HL-60/S4 treated with phorbol 12-myristate 13-acetate at 8.2 ng/mL for 4 days and 3 days (cell line): ENCODE measurements around the gene CRTC2.
"Not testable (repeated sequence)": the region's sequence is repeated elsewhere in the genome, so short reads cannot be mapped to it uniquely, and the experiment has no call there.

ENCODE experiments used
- in situ Hi-C: fragments of 300-500 bp; cut with MboI; formaldehyde crosslinking; loops from 2 replicates; pipeline ENCODE4 v1.15.0; 2022; ENCODE audit warnings: low sequenced_read_pairs

Gene CRTC2

DNA sequence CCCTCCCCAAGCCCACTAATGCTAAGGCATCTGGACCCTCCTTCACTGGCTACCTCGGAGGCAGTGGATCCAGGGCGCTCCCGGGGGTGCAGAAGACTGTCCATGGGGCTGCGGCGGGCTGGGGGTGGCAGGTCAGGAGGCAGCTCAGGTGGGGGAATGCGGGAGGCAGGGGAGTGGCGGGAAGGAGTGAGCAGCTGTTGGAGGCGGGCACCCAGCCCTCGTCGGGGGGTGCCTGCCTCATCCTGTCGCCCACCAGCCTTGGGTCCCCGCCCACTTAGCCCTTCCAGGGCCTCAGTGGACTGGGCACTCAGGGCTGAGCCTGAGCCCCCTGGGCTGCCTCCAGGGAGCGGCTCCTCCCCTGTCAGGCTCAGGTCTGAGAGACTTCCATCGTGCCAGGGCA, 25.0 kb downstream of the CRTC2 start:
- in situ Hi-C loops, result no loop called here

DNA sequence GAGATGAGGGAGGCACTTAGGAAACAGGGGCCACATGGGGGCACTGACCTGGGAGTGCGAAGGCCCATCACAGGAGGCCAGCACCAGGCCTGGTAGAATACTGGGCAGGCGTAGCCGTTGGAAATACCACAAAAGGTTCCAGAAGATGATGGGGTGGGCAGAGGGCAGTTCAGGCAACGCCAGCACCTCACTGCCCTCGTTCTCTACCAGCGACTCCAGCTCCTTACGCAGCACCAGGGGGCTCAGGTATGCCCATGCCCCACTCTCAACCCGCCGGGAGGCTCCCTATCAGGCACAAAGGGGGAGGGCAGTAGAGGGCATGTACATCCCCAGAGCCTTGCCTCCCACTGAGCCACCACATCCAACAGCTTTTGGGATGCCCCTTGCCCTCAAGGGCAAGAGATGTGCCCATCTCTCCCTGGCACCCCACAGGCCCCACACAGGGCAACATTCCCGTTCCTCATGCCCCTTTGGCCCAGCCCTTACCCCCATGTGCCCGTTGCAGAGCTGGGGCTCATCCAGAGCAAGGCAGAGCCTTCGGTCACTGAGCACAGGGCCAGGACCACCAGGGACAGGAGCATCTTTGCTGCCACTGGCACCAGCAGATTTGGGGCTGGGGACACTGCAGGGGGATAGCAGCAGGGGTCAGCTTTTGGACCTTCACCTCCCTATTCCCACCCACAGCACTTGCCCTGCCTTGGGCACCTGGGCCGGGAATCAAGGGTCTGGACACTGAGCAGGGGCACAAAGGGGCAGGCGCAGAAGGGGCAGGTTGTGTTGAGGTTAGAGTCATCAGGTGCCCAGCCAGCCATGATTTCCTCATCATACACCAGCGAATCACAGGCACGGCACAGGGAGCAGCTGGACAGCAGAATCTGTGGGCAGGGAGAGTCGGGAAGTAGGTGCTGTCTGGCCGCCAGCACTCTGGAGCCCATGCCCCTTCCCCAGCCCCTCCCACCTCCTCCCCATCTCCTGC, 26.0 kb downstream of the CRTC2 start:
- in situ Hi-C loops, result no loop called here

DNA sequence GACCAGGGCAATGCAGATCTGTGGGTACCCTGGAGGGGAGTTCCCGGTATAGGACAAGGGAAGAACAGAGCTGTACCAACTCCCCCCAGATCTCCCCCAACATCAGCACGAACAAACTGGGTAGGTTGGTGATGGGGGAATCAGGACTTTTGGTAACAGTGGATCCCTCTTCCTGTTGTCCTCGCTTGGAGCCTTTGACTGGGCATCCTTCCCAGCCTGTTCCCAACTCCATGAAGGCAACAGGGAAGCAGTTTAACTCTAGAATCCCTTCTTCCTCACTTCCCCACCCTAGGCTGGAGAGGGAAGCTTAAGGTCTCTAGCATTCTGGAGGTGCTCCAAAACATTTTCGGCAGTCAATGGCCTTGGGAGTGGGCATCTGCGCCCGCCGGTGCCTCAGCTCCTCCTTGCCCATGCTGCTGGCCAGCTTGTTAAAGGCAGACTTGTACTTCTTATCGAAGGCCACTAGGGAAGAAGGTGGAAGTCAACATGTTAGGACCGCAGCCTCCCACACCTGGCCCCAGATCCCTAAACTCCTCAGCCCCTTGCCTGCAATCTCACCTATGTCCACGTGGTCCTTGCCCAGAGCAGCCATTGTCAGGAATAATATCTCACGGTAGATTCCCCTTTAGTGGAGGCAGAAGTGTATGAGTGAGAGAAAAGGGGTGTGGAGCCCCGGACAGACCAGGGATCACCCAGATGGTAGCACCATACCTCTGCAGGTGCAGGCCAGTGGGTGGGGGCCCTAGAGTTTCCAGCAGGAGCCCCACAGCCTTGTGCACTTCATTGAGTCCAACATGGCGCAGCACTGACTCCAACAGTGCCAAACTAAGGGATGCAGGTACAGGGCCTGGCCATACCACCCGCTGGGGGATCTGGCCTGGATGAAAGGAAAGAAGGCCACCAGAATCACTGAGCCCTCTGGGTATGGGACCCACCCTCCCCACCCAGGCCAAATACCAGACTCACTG, 28.1 kb downstream of the CRTC2 start:
- in situ Hi-C loops, result no loop called here

DNA sequence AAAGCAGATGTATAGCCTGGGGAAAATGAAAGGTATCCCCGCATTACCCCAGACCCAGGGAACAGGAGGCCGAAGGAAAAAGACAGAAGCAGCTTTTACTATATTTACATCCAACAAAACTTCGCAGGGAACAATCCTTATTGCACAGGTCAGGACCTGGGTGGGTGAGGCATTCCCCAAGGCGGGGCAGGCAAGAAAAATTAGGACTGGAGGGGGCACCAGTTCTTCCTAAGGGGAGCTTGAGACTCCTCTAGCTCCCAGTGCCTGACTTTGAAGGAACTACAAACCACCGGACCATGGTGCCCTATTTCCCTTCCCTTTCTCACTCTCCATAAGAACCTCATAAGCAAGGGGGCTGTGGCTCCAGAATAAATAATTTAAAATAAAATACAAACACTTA, 29.0 kb downstream of the CRTC2 start:
- in situ Hi-C loops, result no loop called here

DNA sequence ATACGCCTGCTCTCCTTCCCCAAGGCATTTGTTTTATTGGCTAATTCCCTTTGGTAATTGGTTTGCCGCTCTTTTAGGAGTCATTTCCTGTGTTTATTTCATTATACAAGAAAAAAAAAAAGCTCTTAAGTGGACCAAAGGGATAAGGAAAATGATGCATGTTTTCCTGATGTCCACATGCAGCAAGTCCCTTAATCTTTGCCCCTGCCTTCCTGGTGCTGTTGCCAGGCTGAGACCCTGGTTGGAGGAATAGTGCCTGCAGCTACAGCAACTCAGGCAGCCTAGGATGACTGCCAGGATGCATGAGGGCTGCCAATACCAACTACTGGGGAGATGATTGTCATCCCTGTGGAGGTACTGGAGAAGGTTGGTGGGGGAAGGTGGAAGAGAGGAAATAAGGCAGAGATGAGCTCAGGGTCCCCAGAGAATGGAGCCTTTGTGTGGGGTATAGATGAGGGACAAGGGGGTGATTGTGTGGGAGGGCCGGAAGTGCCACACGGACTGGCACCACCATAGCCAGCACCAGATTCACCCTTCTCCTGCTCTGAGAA, 29.5 kb downstream of the CRTC2 start:
- in situ Hi-C loops, result no loop called here

DNA sequence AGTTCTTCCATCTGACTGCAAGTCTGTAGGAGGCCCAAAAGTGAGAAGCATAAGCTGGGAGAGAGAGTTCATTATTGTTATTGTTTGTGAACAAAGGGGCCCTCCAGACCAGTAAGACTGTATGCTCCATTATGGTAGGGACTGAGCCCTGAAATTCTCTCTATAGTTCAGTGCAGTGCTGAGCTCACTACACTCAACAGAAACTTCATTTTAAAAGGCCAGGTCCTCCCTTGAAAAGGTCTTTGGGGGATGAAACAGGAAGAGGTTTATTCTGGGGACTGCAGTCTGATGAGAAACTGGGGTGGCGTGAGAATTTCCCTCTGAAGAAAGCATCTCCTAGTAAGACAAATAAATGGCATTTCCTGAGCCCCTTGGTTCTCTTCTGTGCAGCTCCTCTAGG, 30.2 kb downstream of the CRTC2 start:
- in situ Hi-C loops, result no loop called here

DNA sequence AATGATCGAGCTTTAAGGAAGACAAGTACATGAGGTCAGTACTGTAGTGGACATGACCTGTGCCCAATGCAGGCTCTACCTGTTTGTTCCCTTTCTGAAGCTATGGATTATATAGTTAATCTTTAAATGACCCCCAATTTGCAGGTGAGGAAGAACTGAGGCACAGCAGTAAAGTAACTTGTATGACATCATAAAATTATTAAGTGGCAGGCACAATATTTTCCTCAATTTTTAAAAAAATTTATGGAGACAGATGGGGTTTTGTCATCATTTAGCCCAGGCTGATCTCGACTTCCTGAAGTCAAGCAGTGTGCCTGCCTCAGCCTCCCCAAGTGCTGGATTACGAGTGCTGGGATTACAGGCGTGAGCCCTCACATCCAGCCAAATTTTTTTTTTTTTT, 32.0 kb downstream of the CRTC2 start:
- in situ Hi-C loops, result no loop called here

DNA sequence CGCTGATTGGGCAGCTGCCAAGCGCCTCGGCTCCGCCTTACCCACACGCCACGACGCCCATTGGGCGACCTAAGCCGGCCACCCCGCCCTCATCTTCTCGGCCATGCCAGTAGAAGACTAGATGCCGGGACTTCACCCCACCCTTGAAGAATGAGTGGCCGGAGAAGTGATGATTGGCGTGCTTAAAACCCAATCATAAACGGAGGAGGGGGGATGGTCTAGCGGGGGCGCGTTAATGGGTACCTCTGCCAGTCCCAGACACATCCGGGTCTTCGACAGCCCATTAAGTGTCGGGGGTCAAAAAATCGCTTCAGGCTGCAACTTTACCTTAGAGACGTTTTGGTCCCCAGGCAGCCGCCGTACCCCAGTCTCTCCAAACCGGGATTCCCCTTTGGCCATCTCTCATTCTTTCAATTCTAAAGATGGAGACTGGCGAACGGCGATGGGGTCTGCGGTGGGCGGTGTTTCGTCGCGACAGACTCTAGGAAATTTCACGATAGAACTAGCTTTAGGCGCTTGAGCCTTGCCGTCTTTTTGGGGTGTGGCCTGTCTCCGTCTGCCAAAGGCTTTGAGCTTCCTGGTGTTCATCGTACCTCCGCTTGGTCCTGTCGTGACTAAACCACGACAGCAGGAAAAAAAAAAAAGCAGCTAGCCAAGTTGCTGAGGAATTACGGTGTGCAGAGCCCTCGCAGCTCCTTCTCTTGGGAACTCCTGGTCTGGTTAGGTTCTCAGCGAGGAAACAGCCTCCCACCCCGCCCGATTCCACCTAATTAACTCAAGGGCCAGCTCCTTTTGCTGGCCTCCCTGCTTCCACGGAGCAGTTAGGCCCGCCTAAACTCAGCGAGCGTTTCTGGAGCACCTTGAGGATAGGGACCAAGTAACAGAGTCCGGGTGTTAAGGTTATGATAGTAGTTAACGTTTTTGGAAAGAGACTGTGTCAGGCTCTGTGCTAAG, 35.2 kb downstream of the CRTC2 start, which contains the start of gene GATAD2B:
GATAD2B (minus strand) TSS at position 1 of the 954 bp plus-strand sequence. CDS start 94,625 bp downstream, outside the sequence.
- in situ Hi-C loops, result no loop called here

DNA sequence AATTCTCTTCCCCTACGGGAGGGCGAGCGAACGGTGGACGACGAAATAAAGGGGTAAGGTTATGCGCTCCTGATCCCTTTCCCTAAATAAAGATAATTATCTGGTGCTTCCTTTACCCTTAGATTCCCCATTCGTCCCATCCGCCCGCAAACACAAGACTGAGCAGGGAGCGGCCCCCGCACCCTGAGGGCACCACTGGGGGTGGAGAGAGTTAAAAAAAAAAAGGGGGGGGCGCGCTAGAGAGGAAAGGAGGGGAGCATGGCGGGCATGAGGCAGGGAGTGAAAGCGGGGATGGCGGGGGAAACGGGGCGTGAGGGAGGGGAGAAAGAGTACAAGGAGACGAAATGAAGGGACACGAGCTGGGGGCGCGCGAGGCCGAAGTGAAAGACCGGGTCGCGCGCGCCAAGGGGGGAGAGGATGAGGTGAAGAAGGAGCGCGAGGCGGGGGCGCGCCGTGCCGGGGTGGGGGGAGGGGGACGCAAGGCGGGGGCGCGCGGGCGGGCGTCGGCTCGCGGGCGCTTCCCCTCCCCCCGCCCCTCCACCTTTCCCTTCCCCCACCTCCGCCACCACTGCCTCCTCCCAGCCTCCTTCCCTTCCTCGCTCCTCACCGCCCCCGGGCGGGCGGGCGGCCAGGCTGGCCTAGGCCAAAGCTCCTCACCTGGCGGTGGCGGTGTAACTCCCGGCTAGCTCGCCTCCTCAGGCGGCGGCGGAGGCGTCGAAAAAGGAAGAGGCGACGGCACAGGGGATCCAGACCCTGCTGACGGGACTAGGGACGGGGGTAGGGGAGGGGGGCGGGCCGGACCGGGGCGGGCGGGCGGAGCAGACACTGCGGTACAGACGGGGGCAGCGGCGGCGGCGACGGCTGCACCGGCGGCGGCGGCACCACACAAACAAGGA, 36.1 kb downstream of the CRTC2 start:
- in situ Hi-C loops, result no loop called here

DNA sequence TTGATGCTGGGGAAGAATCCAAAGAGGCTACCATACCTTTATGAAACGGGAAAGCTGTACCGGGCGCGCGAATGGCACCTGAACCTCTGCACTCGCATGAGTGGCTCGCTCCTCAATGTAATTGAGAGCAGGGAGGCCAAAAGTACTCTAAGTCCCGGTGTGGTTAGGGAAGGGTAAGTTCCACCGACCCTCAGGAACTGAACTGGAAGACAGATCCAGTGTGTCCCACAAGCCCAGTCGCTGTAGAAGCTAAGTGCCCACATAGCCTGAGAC, 36.7 kb downstream of the CRTC2 start:
- in situ Hi-C loops, result no loop called here

DNA sequence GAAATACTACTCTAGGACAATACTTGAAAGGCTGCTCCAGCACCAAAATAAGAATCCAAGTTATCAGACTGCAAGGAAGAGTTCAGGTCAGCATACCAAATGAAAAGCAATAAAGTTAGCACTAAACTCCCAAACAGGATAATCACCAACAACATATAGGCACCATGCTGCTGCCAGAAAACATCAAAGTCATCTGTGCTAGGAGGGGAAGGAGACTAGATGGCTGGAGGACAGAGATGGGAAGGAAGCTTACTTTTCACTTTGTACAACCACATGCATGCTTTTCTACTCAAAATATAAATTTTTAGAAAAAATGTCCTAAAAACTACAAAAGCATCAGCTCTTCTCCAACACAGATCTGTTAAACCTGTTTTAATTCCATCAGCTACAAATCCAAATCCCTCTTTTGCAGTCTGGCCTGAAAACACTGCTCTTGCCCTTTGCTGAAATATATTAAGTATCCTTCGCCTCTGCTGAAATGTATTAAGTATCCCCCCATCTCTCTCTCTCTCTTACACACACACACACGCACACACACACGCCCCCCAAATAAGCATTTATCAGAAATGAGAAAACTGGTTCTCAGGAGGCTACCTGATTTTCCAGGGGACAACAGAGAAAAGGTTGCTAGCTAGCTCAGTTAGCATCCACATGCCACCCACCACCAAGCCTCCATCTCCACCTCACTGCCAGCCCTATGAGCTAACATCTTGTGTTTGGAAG, 37.2 kb downstream of the CRTC2 start:
- in situ Hi-C loops, result no loop called here

DNA sequence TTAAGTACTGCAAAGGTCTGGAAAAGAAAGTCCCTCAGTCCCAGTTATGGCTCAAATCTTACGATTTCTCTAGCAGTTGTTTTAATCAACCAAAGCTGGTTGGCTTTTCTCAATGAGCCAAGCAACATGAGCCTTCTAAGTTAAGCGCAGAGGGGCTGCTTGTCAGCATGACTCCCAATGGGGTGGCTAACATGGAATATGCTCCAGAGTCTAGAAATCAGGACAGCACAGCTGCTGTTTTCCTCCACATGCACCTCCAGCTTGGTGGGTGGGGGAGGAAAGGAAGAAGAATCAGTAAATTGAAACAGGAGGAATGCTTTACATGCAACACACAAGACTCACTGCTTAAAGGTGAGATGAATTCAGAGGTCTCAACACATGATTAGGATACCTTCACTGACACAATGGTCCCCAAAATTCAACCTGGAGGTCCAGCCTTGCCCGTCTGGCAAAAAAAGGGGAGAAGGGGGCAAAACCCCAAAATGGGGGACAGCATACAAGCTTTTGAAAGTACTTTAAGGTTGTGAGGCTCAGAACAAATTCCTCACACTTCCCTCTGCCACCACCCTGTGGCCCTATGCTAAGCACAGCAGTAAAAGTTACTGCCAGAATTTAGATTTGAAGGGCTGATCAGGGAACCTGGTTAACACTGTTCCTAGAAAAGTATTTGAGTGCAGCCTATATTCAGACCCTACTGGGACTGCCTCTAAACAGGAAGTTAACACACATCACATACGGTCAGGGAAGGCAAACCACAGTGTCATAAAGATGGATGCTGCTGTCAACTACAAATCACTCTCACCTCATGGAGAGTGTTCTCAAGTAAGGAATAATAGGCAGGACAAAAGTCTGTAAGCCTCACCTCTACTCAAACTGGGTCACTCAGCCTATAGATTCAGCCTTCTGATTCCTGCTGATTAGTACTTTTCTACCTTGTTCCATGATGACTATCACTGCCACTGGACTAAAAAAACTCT, 38.2 kb downstream of the CRTC2 start:
- in situ Hi-C loops, result no loop called here

DNA sequence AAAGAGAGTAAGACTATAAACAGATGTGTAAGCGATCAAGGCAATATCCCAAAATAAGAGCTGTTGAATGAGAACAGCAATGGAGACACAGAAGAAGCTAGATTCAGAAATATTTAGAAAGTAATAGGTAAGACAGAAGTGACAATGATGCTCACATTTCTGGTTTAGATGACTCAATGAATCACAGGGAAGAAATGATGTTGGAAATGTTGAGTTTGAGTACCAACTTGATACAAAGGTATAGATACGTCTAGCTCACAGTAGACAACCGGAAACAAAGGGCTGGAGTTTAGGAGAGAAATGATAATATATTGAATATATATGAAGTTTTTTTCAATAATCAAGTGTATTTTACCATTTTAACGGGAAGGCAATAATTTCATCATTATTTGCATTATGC, 42.1 kb downstream of the CRTC2 start:
- in situ Hi-C loops, result no loop called here

DNA sequence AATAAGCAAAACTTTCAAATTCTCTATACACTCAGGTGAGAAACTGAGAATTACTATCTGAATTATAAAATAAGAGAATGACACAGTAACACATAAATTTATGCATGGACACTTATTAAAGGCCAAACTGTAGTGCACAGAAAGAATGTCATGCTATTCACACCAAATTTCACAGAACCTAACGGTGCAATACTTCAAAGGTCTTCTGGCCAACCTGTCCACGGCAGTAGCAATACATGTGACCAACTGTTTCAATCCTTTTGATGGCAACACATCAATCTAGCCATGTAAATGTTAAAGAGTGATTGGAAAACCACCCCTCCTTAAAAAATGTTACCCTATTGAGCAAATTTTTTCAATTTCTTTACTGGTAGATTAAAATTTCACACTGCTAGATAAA, 46.1 kb downstream of the CRTC2 start:
- in situ Hi-C loops, result no loop called here

DNA sequence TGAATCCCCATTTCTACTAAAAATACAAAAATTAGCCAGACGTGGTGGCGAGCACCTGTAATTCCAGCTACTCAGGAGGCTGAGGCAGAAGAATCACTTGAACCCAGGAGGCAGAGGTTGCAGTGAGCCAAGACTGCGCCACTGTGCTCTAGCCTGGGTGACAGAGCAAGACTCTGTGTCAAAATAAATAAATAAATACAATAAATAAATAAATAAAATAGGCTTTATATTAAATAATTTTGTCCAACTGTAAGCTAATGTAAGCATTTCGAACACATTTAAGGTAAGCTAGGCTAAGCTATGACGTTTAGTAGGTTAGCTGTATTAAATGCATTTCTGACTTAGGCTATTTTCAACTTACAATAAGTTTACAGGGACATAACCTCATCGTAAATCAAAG, 47.9 kb downstream of the CRTC2 start:
- in situ Hi-C loops, result not testable (repeated sequence)

DNA sequence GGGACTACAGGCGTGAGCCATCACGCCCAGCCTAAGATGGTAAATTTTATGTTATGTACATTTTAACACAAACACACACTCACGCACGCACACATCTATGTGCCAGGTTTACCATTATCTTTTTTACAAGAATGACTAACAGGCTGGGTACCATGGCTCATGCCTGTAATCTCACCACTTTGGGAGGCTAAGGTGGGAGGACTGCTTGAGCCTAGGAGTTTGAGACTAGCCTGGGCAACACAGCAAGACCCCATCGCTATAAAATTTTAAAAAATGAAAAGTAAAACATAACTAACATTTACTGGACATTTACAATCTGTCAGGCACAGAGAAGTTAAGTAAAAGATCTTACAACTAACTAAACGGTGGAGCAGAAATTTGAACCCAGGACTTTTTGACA, 50.3 kb downstream of the CRTC2 start:
- in situ Hi-C loops, result no loop called here

DNA sequence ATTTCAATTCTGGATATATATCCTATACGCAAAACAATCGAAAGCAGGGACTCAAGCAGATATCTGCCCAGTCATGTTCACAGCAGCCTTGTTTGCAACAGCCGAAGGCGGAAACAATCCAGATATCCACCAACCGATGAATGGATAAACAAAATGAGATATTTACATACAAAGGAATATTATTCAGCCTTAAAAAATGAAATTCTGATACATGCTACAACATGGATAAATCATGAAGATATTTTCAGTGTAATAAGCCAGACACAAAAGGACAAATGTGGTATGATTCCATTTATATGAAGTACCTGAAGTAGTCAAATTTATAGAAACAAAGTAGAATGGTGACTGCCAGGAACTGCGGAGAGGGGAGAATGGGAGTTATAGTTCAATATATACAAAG, 51.3 kb downstream of the CRTC2 start:
- in situ Hi-C loops, result no loop called here

DNA sequence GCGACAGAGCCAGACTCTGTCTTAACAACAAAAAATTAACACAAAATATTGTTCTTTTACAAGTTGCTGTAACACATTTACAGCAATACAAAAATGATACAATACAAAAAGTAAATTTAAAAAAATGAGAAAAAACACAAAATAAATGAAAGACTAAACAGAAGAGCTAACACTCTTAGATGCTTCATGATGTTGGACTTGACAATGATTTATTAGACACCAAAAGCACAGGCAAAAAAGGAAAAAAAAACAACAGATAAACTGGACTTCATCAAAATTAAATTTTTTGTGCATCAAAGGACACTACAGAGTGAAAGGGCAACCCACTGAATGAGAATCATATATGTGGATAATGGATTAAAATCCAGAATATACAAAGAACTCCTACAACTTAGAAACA, 52.0 kb downstream of the CRTC2 start:
- in situ Hi-C loops, result no loop called here
